DMS 273 treated with DMSO at 0.1 percent for 48 hours (cell line): ENCODE data around the gene C19orf25.

Experiments
- DNase-seq: peaks from one replicate; lab custom pipeline; 2025; lab: John Stamatoyannopoulos, UW

Gene C19orf25

GRCh38 chr19:1496714-1497577 lies 17.9 kb upstream of the C19orf25 start:
- no peak for DNase-seq

- no peak for DNase-seq
Observed at GRCh38 chr19:1495799-1496713, 17.0 kb upstream of the C19orf25 start.

GRCh38 chr19:1495051-1495798 lies 16.2 kb upstream of the C19orf25 start:
- no peak for DNase-seq

GRCh38 chr19:1494115-1494815 lies 15.2 kb upstream of the C19orf25 start:
- no peak for DNase-seq

GRCh38 chr19:1492474-1493006 lies 13.5 kb upstream of the C19orf25 start:
- DNase-seq = no peak

GRCh38 chr19:1491849-1492170 lies 12.8 kb upstream of the C19orf25 start:
- DNase-seq = no peak

- DNase-seq = no peak
Observed at GRCh38 chr19:1491114-1491848, 12.3 kb upstream of the C19orf25 start, which contains the start of gene REEP6. Gene REEP6, plus strand, starts transcription at chr19:1491181. Its CDS starts 89 bp downstream, at chr19:1491270.

- peak; percentile 96 for DNase-seq
Observed at GRCh38 chr19:1490311-1491113, 11.5 kb upstream of the C19orf25 start, which contains the start of gene PCSK4. Gene PCSK4, minus strand, starts transcription at chr19:1490350. Its CDS starts 4 bp downstream, at chr19:1490346.

GRCh38 chr19:1489463-1490310 lies 10.7 kb upstream of the C19orf25 start:
- DNase-seq = no peak

- no peak for DNase-seq
Observed at GRCh38 chr19:1488282-1488601, 9.2 kb upstream of the C19orf25 start.

- DNase-seq = no peak
Observed at GRCh38 chr19:1487576-1488281, 8.7 kb upstream of the C19orf25 start.

GRCh38 chr19:1486720-1487575 lies 7.9 kb upstream of the C19orf25 start:
- no peak for DNase-seq

- no peak for DNase-seq
Observed at GRCh38 chr19:1483979-1484428, 5.0 kb upstream of the C19orf25 start.

GRCh38 chr19:1483131-1483978 lies 4.3 kb upstream of the C19orf25 start:
- no peak for DNase-seq

- no peak for DNase-seq
Observed at GRCh38 chr19:1482361-1483130, 3.5 kb upstream of the C19orf25 start.
